HepG2 (cell line): ENCODE measurements around the gene MAPK11. TPM values are rescaled to one million over a fixed set of nuclear protein-coding genes. Genes with fewer than 3 reads are reported as not detected.

ENCODE experiments used
- ATAC-seq: fragments of 200-7000 bp; cut with Tn5 transposase; 3 replicates; pipeline ENCODE4 v1.9.1; 2020; ENCODE audit warnings: mild to moderate bottlenecking, moderate library complexity
- BruUV-seq: library from RNA; stranded (reverse); fragments of 400-500 nt; replicated peaks from 2 replicates; lab custom pipeline; 2021; lab: Mats Ljungman, UMichigan
- CTCF ChIA-PET: fragments of 300-600 bp; formaldehyde crosslinking; extraction: SDS; loops from one replicate; lab custom pipeline; 2021; ENCODE audit warnings: low total read pairs, inconsistent platforms, low intra/inter-chr PET ratio; lab: Yijun Ruan, JAX
- POLR2A ChIA-PET: fragments of 350-600 bp; sonication (Branson Sonifier 250); formaldehyde crosslinking; loops from one replicate; lab custom pipeline; 2020; ENCODE audit warnings: antibody characterized with exemption, inconsistent platforms; lab: Yijun Ruan, JAX
- DNase-seq: peaks from one replicate; pipeline ENCODE4 v3.0.0-alpha.2; 2015; ENCODE audit warnings: low spot score
- FAIRE-seq: peaks from 3 replicates; lab custom pipeline; 2011; peaks lifted over from hg19 to GRCh38; lab: Jason Lieb, UNC
- H2AFZ ChIP-seq: one replicate; pipeline ENCODE4 v1.6.1; 2011; ENCODE audit warnings: low read length, inconsistent platforms
- H3K27ac ChIP-seq: fragments of 300-600 bp; 3 replicates; pipeline ENCODE4 v1.8.0; 2011; ENCODE audit warnings: mixed run types, mild to moderate bottlenecking, mixed read lengths, low read length, inconsistent platforms; ENCODE audit not compliant: insufficient read depth; ENCODE audit errors: extremely low read length
- H3K27me3 ChIP-seq, 2 experiments: fragments of 200-600 bp in 1 of 2; 2 replicates in 1 of 2; 3 replicates in 1 of 2; pipeline versions ENCODE4 v1.6.0 to v1.8.0; 2011; ENCODE audit warnings: low read length in 2 of 2, mild to moderate bottlenecking in 2 of 2, moderate library complexity in 2 of 2, inconsistent platforms in 1 of 2; ENCODE audit not compliant: insufficient read depth in 2 of 2, control insufficient read depth in 1 of 2
- H3K36me3 ChIP-seq, 2 experiments: fragments of 200-600 bp in 1 of 2; replicated peaks in 1 of 2; 2 replicates in 1 of 2; 3 replicates in 1 of 2; pipeline versions ENCODE4 v1.5.1 to v1.8.0; 2011; ENCODE audit warnings: low read length in 2 of 2, inconsistent platforms in 1 of 2; ENCODE audit not compliant: insufficient read depth in 2 of 2, control insufficient read depth in 1 of 2
- H3K4me1 ChIP-seq: 2 replicates; pipeline ENCODE4 v1.5.1; 2012; ENCODE audit warnings: low read length, inconsistent platforms; ENCODE audit not compliant: insufficient read depth
- H3K4me2 ChIP-seq: 2 replicates; pipeline ENCODE4 v1.6.0; 2011; ENCODE audit warnings: low read depth, low read length, inconsistent platforms
- H3K4me3 ChIP-seq, 3 experiments: fragments of 200-600 bp in 1 of 3; sonication (generic), shearing (Covaris generic) in 1 of 3; replicated peaks in 1 of 3; 2 replicates each; pipeline ENCODE4 v1.5.1; 2011 to 2016; ENCODE audit warnings: low read length in 3 of 3, inconsistent platforms in 2 of 3, low read depth in 2 of 3, mild to moderate bottlenecking in 2 of 3, control low read depth in 1 of 3, mixed read lengths in 1 of 3; ENCODE audit not compliant: insufficient read depth in 1 of 3
- H3K79me2 ChIP-seq: one replicate; pipeline ENCODE4 v1.6.1; 2011; ENCODE audit warnings: low read length, inconsistent platforms; ENCODE audit not compliant: insufficient read depth
- H3K9ac ChIP-seq: 2 replicates; pipeline ENCODE4 v1.6.0; 2011; ENCODE audit warnings: mild to moderate bottlenecking, low read depth, low read length, inconsistent platforms; ENCODE audit not compliant: insufficient read depth
- H3K9me3 ChIP-seq: 2 replicates; pipeline ENCODE4 v1.5.1; 2012; ENCODE audit warnings: mild to moderate bottlenecking, low read length
- H4K20me1 ChIP-seq: 2 replicates; pipeline ENCODE4 v1.6.0; 2011; ENCODE audit warnings: inconsistent platforms, mild to moderate bottlenecking, low read length, moderate library complexity; ENCODE audit not compliant: insufficient read depth
- AGO2 ChIP-seq: fragments of 200-400 bp; formaldehyde crosslinking; optimal IDR thresholded peaks from 2 replicates; pipeline ENCODE3; 2017; ENCODE audit warnings: mild to moderate bottlenecking, low read depth, low read length, moderate library complexity
- HIVEP1 ChIP-seq: sonication (generic); formaldehyde crosslinking; IDR thresholded peaks from 2 replicates; pipeline ENCODE4 v1.4.0; 2020; ENCODE audit warnings: mild to moderate bottlenecking, missing genetic modification reagents
- HNF4A ChIP-seq: sonication (generic); formaldehyde crosslinking; IDR thresholded peaks from 2 replicates; pipeline ENCODE4 v1.4.0; 2020; ENCODE audit warnings: missing genetic modification reagents
- HNRNPL ChIP-seq: fragments of 200-400 bp; formaldehyde crosslinking; IDR thresholded peaks from 2 replicates; pipeline ENCODE4 v1.6.1; 2017; ENCODE audit warnings: mild to moderate bottlenecking, low read depth, low read length
- SOX13 ChIP-seq, 3 experiments: fragments of 450-650 bp in 1 of 3; sonication (generic) in 1 of 3; formaldehyde crosslinking in 1 of 3; IDR thresholded peaks in 2 of 3; conservative IDR thresholded peaks in 1 of 3; 2 replicates each; pipeline versions ENCODE4 v1.5.0 to v1.6.1; 2016 to 2020; ENCODE audit warnings: antibody characterized with exemption in 1 of 3, mild to moderate bottlenecking in 1 of 3, missing compliant biosample characterization in 1 of 3, missing genetic modification reagents in 1 of 3, moderate library complexity in 1 of 3
- SRY ChIP-seq: sonication (generic); formaldehyde crosslinking; IDR thresholded peaks from 2 replicates; pipeline ENCODE4 v1.8.0; 2022; ENCODE audit warnings: mild to moderate bottlenecking, missing genetic modification reagents
- SYNCRIP ChIP-seq: fragments of 200-400 bp; formaldehyde crosslinking; IDR thresholded peaks from 2 replicates; pipeline ENCODE4 v1.6.1; 2018; ENCODE audit warnings: mild to moderate bottlenecking, low read depth, low read length; ENCODE audit not compliant: insufficient read depth
- TMF1 ChIP-seq: sonication (generic); formaldehyde crosslinking; IDR thresholded peaks from 2 replicates; pipeline ENCODE4 v1.8.1; 2022; ENCODE audit warnings: low read depth, missing genetic modification reagents
- ZNF337 ChIP-seq: sonication (generic); formaldehyde crosslinking; IDR thresholded peaks from 2 replicates; pipeline ENCODE4 v1.5.1; 2020; ENCODE audit warnings: missing genetic modification reagents, low read depth, mild to moderate bottlenecking, borderline replicate concordance
- WGBS: methylation state at CpG from one replicate; pipeline ENCODE4 v1.1.6; 2017; ENCODE audit warnings: low lambda C conversion rate; 5-methylcytosine and 5-hydroxymethylcytosine counted together
- in situ Hi-C: cut with HindIII; loops from 2 replicates; pipeline ENCODE4 v1.10.0; 2017; ENCODE audit warnings: low pct_unique_long_range_greater_than_20kb; ENCODE audit not compliant: extremely low pct_ligation_motif_present
- intact Hi-C: fragments of 100-400 bp; cut with micrococcal nuclease; formaldehyde crosslinking; loops from one replicate; pipeline ENCODE4 v1.10.0; 2022; ENCODE audit not compliant: unreplicated experiment
- polyA plus RNA-seq, 8 experiments: library from polyadenylated mRNA; depleted of rRNA in 3 of 8; stranded (reverse) in 7 of 8; unstranded in 1 of 8; fragments of >200 nt; fragmentation: Illumina TruSeq in 4 of 8; extraction: Trizol in 4 of 8; gene quantifications; 2 replicates each; pipeline versions ENCODE4 v1.2.1 to v1.2.3, GENCODE V29; 2011 to 2016; ENCODE audit warnings: low read depth in 4 of 8, missing spikeins in 1 of 8, mixed read lengths in 1 of 8; ENCODE audit not compliant: insufficient read depth in 1 of 8
- total RNA-seq, 5 experiments: library from RNA; depleted of rRNA; stranded (reverse); fragments of >200 nt; fragmentation: Illumina TruSeq; extraction: Trizol; gene quantifications; 2 replicates each; pipeline ENCODE4 v1.2.3, GENCODE V29; 2016; ENCODE audit warnings: low read depth in 1 of 5
- TF ChIP-seq, protein P1 (sequence below): sonication (generic); formaldehyde crosslinking; IDR thresholded peaks from 2 replicates; pipeline ENCODE4 v1.9.0; 2022; ENCODE audit warnings: low read depth, missing genetic modification reagents
- TF ChIP-seq, protein P2 (sequence below): sonication (generic); formaldehyde crosslinking; IDR thresholded peaks from 2 replicates; pipeline ENCODE4 v1.4.0; 2020; ENCODE audit warnings: missing genetic modification reagents

The MAPK11 gene
- total and polyA plus RNA-seq, 2 of the 13 experiments (the other 11 are each of a cell fraction or from before 2014, with no cell fraction given): 0.15 to 0.17 TPM

- DNase-seq: no peak
- H3K9me3 ChIP-seq: no peaks in the 10 kb centered on the region
- intact Hi-C loops (no loop called here), in situ Hi-C loops (no loop called here)
- ChIA-PET CTCF (no interaction called here), POLR2A (no interaction called here)
- H3K4me1 ChIP-seq: peaks cover 33% of the 10 kb centered on the region
- H4K20me1 ChIP-seq: no peaks in the 10 kb centered on the region
- TF ChIP-seq, protein P1, sequence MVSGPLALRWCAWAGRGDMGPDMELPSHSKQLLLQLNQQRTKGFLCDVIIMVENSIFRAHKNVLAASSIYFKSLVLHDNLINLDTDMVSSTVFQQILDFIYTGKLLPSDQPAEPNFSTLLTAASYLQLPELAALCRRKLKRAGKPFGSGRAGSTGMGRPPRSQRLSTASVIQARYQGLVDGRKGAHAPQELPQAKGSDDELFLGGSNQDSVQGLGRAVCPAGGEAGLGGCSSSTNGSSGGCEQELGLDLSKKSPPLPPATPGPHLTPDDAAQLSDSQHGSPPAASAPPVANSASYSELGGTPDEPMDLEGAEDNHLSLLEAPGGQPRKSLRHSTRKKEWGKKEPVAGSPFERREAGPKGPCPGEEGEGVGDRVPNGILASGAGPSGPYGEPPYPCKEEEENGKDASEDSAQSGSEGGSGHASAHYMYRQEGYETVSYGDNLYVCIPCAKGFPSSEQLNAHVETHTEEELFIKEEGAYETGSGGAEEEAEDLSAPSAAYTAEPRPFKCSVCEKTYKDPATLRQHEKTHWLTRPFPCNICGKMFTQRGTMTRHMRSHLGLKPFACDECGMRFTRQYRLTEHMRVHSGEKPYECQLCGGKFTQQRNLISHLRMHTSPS (CRISPR knock-in tag): peak; percentile 93
- TF ChIP-seq TMF1 (CRISPR knock-in tag) (no peak), AGO2 (peak; percentile 9), HNF4A (CRISPR knock-in tag) (peak; percentile 42; the same call in 1 of the 2 replicates), HIVEP1 (CRISPR knock-in tag) (no peak), ZNF337 (CRISPR knock-in tag) (no peak), SRY (CRISPR knock-in tag) (no peak), HNRNPL (peak; percentile 92), SOX13 (IDR thresholded peaks at IDR 0.05) (no peak), SOX13 (CRISPR knock-in tag; conservative IDR thresholded peaks at IDR 0.05 in 1 of 2, IDR thresholded peaks at IDR 0.05 in 1 of 2) (no peak), SYNCRIP (no peak)
- TF ChIP-seq, protein P2, sequence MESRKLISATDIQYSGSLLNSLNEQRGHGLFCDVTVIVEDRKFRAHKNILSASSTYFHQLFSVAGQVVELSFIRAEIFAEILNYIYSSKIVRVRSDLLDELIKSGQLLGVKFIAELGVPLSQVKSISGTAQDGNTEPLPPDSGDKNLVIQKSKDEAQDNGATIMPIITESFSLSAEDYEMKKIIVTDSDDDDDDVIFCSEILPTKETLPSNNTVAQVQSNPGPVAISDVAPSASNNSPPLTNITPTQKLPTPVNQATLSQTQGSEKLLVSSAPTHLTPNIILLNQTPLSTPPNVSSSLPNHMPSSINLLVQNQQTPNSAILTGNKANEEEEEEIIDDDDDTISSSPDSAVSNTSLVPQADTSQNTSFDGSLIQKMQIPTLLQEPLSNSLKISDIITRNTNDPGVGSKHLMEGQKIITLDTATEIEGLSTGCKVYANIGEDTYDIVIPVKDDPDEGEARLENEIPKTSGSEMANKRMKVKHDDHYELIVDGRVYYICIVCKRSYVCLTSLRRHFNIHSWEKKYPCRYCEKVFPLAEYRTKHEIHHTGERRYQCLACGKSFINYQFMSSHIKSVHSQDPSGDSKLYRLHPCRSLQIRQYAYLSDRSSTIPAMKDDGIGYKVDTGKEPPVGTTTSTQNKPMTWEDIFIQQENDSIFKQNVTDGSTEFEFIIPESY: peak; percentile 22; the same call in 1 of the 2 replicates
- ATAC-seq: no peak
- no peak overlapping the region for H3K27ac ChIP-seq
- no peak for FAIRE-seq
- no peaks in the 10 kb centered on the region for H3K79me2 ChIP-seq
- 0 out of 2 replicates have a peak overlapping the region, but pooled peaks have one; percentile 18 for H3K4me2 ChIP-seq
- 71% methylated on average over 14 of the region's 31 CpGs for WGBS
- peaks cover 0 to 3% of the 10 kb centered on the region in 2 experiments; a peak in 2 of 5 replicates for H3K27me3 ChIP-seq
- H3K36me3 ChIP-seq: peaks cover 3% of the 10 kb centered on the region in 2 experiments; a peak in 1 of 5 replicates
- no peak overlapping the region for H3K9ac ChIP-seq
- BruUV-seq: no TSS peak
- no peak overlapping the region for H3K4me3 ChIP-seq
- H2AFZ ChIP-seq: no peak overlapping the region
Measured at GRCh38 chr22:50257451-50258360, 12.5 kb downstream of the MAPK11 start.
